ENCODE data around the gene SLC25A22.

Gene SLC25A22

GRCh38 chr11:833849-834311, 35.8 kb upstream of the SLC25A22 start:
- no peak for DNase-seq (ENCODE audit: low read depth)

- DNase-seq (ENCODE audit: low read depth): no peak
Observed at GRCh38 chr11:833114-833791, 35.2 kb upstream of the SLC25A22 start.

- no peak for DNase-seq (ENCODE audit: low read depth)
Observed at GRCh38 chr11:832529-833113, 34.5 kb upstream of the SLC25A22 start, which contains the start of gene CD151. TSS of gene CD151 (plus strand) at chr11:832952. CDS start at chr11:836070, 3,118 bp downstream.

- DNase-seq (ENCODE audit: low read depth): no peak
Observed at GRCh38 chr11:831961-832528, 34.0 kb upstream of the SLC25A22 start.

- DNase-seq (ENCODE audit: low read depth): no peak
Observed at GRCh38 chr11:831118-831864, 33.2 kb upstream of the SLC25A22 start.

GRCh38 chr11:830295-831117, 32.4 kb upstream of the SLC25A22 start:
- DNase-seq (ENCODE audit: low read depth): no peak

GRCh38 chr11:829847-830294, 31.8 kb upstream of the SLC25A22 start:
- no peak for DNase-seq (ENCODE audit: low read depth)

GRCh38 chr11:829176-829846, 31.2 kb upstream of the SLC25A22 start:
- no peak for DNase-seq (ENCODE audit: low read depth)

- DNase-seq (ENCODE audit: low read depth): no peak
Observed at GRCh38 chr11:828506-829175, 30.6 kb upstream of the SLC25A22 start.

- DNase-seq (ENCODE audit: low read depth): no peak
Observed at GRCh38 chr11:827897-828192, 29.8 kb upstream of the SLC25A22 start, which contains the start of gene CRACR2B. TSS of gene CRACR2B (plus strand) at chr11:827919. CDS start at chr11:828608, 689 bp downstream.

GRCh38 chr11:827146-827896, 29.2 kb upstream of the SLC25A22 start:
- DNase-seq (ENCODE audit: low read depth): no peak

GRCh38 chr11:826836-827145, 28.7 kb upstream of the SLC25A22 start:
- DNase-seq (ENCODE audit: low read depth): no peak

- DNase-seq (ENCODE audit: low read depth): no peak
Observed at GRCh38 chr11:826227-826621, 28.1 kb upstream of the SLC25A22 start.

GRCh38 chr11:825366-826226, 27.5 kb upstream of the SLC25A22 start:
- DNase-seq (ENCODE audit: low read depth): no peak

- DNase-seq (ENCODE audit: low read depth): no peak
Observed at GRCh38 chr11:824942-825341, 26.9 kb upstream of the SLC25A22 start.

GRCh38 chr11:824292-824880, 26.3 kb upstream of the SLC25A22 start:
- DNase-seq (ENCODE audit: low read depth): no peak

GRCh38 chr11:823441-824291, 25.6 kb upstream of the SLC25A22 start:
- no peak for DNase-seq (ENCODE audit: low read depth)

Data from stimulated activated CD8-positive, alpha-beta memory T cell treated with anti-CD3 and anti-CD28 coated beads, Interleukin-15, amount 100 ng/mL, for 24 hours (primary cell).